ENCODE results near the gene VPS8. TPM values are rescaled to one million over a fixed set of nuclear protein-coding genes. Genes with fewer than 3 reads are reported as not detected.

Gene VPS8
- total RNA-seq, 1 experiment from 2014 or later: 39.7 TPM

- H2BK5ac ChIP-seq (ENCODE audit: insufficient read length, low read length): no peak overlapping the region
- no peak overlapping the region for H3K14ac ChIP-seq (ENCODE audit: insufficient read depth, low read length)
- no peaks in the 10 kb centered on the region for H4K20me1 ChIP-seq (ENCODE audit: control insufficient read depth, insufficient read depth, insufficient read length)
- no peak overlapping the region for H2AFZ ChIP-seq (ENCODE audit: low read length)
- H3K23me2 ChIP-seq (ENCODE audit: insufficient read length, low read depth, low read length, poor library complexity, severe bottlenecking): no peaks in the 10 kb centered on the region
- H3K23ac ChIP-seq (ENCODE audit: insufficient read length, low read depth, low read length): no peak overlapping the region
- Mint-ChIP-seq H3K4me3 (peak overlapping the region; percentile 44 to 53; a peak in 3 of 5 replicates), H3K9me3 (no peaks in the 10 kb centered on the region), H3K27ac (peak overlapping the region; percentile 59 to 96 (median 77)), H3K4me1 (peaks cover 79 to 87% of the 10 kb centered on the region in 2 experiments), H3K27me3 (ENCODE audit: low read depth) (no peaks in the 10 kb centered on the region), H3K36me3 (ENCODE audit: insufficient read depth in 1 of 3, low read depth in 3 of 3) (peaks cover 5 to 12% (median 8%) of the 10 kb centered on the region in 3 experiments; a peak in 5 of 7 replicates)
- no peak overlapping the region for H2BK12ac ChIP-seq (ENCODE audit: insufficient read length, low read depth, low read length)
- TF ChIP-seq CTCF (conservative IDR thresholded peaks at IDR 0.05): no peak
- H2BK15ac ChIP-seq (ENCODE audit: low read depth, low read length): no peak overlapping the region
- DNase-seq: peak; percentile 60
- H3K9ac ChIP-seq (ENCODE audit: extremely low read depth, insufficient read length, low read length): no peak overlapping the region
- H3K4ac ChIP-seq (ENCODE audit: low read depth, low read length): no peak overlapping the region
- peak overlapping the region; percentile 17 for H3K27ac ChIP-seq (ENCODE audit: insufficient read length, low read depth, low read length)
- H3K79me1 ChIP-seq (ENCODE audit: insufficient read depth, low read depth, low read length, poor library complexity, severe bottlenecking): no peaks in the 10 kb centered on the region
- H4K8ac ChIP-seq (replicated peaks; ENCODE audit: insufficient read length, low read depth, low read length): no peak overlapping the region
- H2BK120ac ChIP-seq (ENCODE audit: low read depth, low read length, poor library complexity, severe bottlenecking): no peak overlapping the region
- no peaks in the 10 kb centered on the region for H3K9me3 ChIP-seq (ENCODE audit: control insufficient read depth, low read depth, low read length)
- no peak overlapping the region for H4K5ac ChIP-seq (ENCODE audit: insufficient read length, low read depth, low read length)
- no CpG with 5 or more reads among the region's 4 CpGs for WGBS (ENCODE audit: extremely low coverage, insufficient read length, low lambda C conversion rate)
- no peak overlapping the region for H2AK5ac ChIP-seq (ENCODE audit: insufficient read length, low read length)
- no peak overlapping the region for H3K56ac ChIP-seq (ENCODE audit: insufficient read length, low read depth, low read length)
- H3K79me2 ChIP-seq (ENCODE audit: insufficient read depth, low read length): no peaks in the 10 kb centered on the region
- no peak overlapping the region for H4K91ac ChIP-seq (ENCODE audit: insufficient read length, low read depth, low read length)
- H2BK20ac ChIP-seq (ENCODE audit: low read depth, low read length, poor library complexity, severe bottlenecking): no peak overlapping the region
- peaks cover 33% of the 10 kb centered on the region; the same call in 1 of the 2 replicates for H3K4me1 ChIP-seq (ENCODE audit: insufficient read depth, low read length)
- no peaks in the 10 kb centered on the region for H3K27me3 ChIP-seq (ENCODE audit: insufficient read depth, low read length)
- H3K18ac ChIP-seq (ENCODE audit: insufficient read length, low read depth, low read length): no peak overlapping the region
- H3T11ph ChIP-seq (ENCODE audit: low read length): no peak overlapping the region
- H3K4me2 ChIP-seq (ENCODE audit: insufficient read depth, insufficient read length, low read length): peak overlapping the region; percentile 13
Observed at GRCh38 chr3:184911570-184911969, 99.6 kb downstream of the VPS8 start.
